K562 (cell line): ENCODE results near the gene TRANK1. TPM values are rescaled to one million over a fixed set of nuclear protein-coding genes. Genes with fewer than 3 reads are reported as not detected.

ENCODE experiments used
- ATF2 ChIP-seq: sonication (generic); formaldehyde crosslinking; IDR thresholded peaks from 2 replicates; pipeline ENCODE4 v1.8.1; 2022; ENCODE audit warnings: missing genetic modification reagents
- CHAMP1 ChIP-seq: fragments of 450-650 bp; IDR thresholded peaks from 2 replicates; pipeline ENCODE4 v1.6.1; 2016; ENCODE audit warnings: mild to moderate bottlenecking
- ELF1 ChIP-seq: fragments of 200-800 bp; sonication (Bioruptor generic); IDR thresholded peaks from 2 replicates; pipeline ENCODE4 v1.6.1; 2016; ENCODE audit warnings: missing genetic modification characterization, missing compliant biosample characterization
- ETV5 ChIP-seq: sonication (generic); formaldehyde crosslinking; IDR thresholded peaks from 2 replicates; pipeline ENCODE4 v1.4.0; 2020; ENCODE audit warnings: low read depth, mild to moderate bottlenecking, missing genetic modification reagents
- HDAC1 ChIP-seq, 2 experiments: fragments of 450-650 bp; IDR thresholded peaks; 2 replicates each; pipeline ENCODE4 v1.6.1; 2016 to 2017; ENCODE audit warnings: inconsistent platforms in 1 of 2, mild to moderate bottlenecking in 1 of 2, moderate library complexity in 1 of 2
- HMG20B ChIP-seq: fragments of 250-450 bp; sonication (Bioruptor Pico); IDR thresholded peaks from 2 replicates; pipeline ENCODE4 v1.5.0; 2021; ENCODE audit warnings: mild to moderate bottlenecking
- RBBP5 ChIP-seq: fragments of 200-600 bp; sonication (generic); IDR thresholded peaks from 2 replicates; pipeline ENCODE4 v1.6.1; 2012; ENCODE audit warnings: borderline replicate concordance, mild to moderate bottlenecking, low read length, control low read depth, inconsistent platforms; ENCODE audit not compliant: insufficient read depth, poor library complexity, severe bottlenecking
- SAP30 ChIP-seq: fragments of 200-600 bp; sonication (generic); IDR thresholded peaks from 2 replicates; pipeline ENCODE4 v1.6.1; 2012; ENCODE audit warnings: borderline replicate concordance, low read depth, mild to moderate bottlenecking, moderate library complexity, low read length, control low read depth, inconsistent platforms; ENCODE audit not compliant: insufficient read depth, poor library complexity, severe bottlenecking
- SMARCA4 ChIP-seq: fragments of 450-650 bp; IDR thresholded peaks from 2 replicates; pipeline ENCODE4 v1.6.1; 2016
- TSHZ1 ChIP-seq: fragments of 250-450 bp; sonication (Bioruptor Pico); IDR thresholded peaks from 2 replicates; pipeline ENCODE4 v1.4.0; 2020; ENCODE audit warnings: mild to moderate bottlenecking, moderate library complexity
- ZBTB2 ChIP-seq: fragments of 450-650 bp; IDR thresholded peaks from 2 replicates; pipeline ENCODE4 v1.6.1; 2016; ENCODE audit warnings: antibody characterized with exemption
- ZNF277 ChIP-seq: fragments of 250-450 bp; sonication (Bioruptor Pico); IDR thresholded peaks from 2 replicates; pipeline ENCODE4 v1.8.0; 2022; ENCODE audit warnings: inconsistent platforms, mild to moderate bottlenecking, moderate library complexity, borderline replicate concordance
- ZNF395 ChIP-seq: fragments of 200-800 bp; sonication (Bioruptor generic); IDR thresholded peaks from 2 replicates; pipeline ENCODE4 v1.6.1; 2017; ENCODE audit warnings: missing genetic modification characterization, missing compliant biosample characterization
- ZNF695 ChIP-seq: fragments of 450-650 bp; formaldehyde crosslinking; IDR thresholded peaks from 2 replicates; pipeline ENCODE4 v1.4.0; 2020; ENCODE audit warnings: mild to moderate bottlenecking, moderate library complexity
- polyA plus RNA-seq, 8 experiments: library from polyadenylated mRNA; depleted of rRNA in 4 of 8; stranded (reverse) in 5 of 8; unstranded in 3 of 8; fragments of >200 nt; fragmentation: Nextera tagmentation in 2 of 8; fragmentation: Illumina TruSeq in 1 of 8; extraction: Ambion mirVana in 2 of 8; extraction: Trizol in 1 of 8; gene quantifications; 2 replicates each; pipeline versions ENCODE4 v1.2.1 to v1.2.3, GENCODE V29; 2011 to 2014; ENCODE audit warnings: inconsistent platforms in 1 of 8, missing spikeins in 1 of 8
- total RNA-seq, 7 experiments: library from RNA; depleted of rRNA in 6 of 7; stranded (reverse); fragments of >200 nt in 6 of 7; fragmentation: Illumina TruSeq in 2 of 7; extraction: Trizol in 2 of 7; gene quantifications; 2 replicates each; pipeline versions ENCODE4 v1.2.1 to v1.2.3, GENCODE V29; 2011 to 2021; ENCODE audit warnings: low replicate concordance in 1 of 7

Gene TRANK1
- total and polyA plus RNA-seq, 9 of the 15 experiments (the other 6 are each of a cell fraction or from before 2014, with no cell fraction given), result 0.41 to 5.3 (median 2.1) TPM

- peak; percentile 82 for TF ChIP-seq ZNF395 (CRISPR knock-in tag)
- no peak for TF ChIP-seq ZNF277 (CRISPR knock-in tag)
- TF ChIP-seq ETV5, result peak; percentile 76
- TF ChIP-seq HDAC1 (IDR thresholded peaks at IDR 0.05), result 0 out of 4 replicates have a peak, but pooled peaks of 1 of the 2 experiments have one; percentile 43
- TF ChIP-seq SAP30, result peak; percentile 34
- TF ChIP-seq SMARCA4, result peak; percentile 79
- no peak for TF ChIP-seq ZBTB2
- TF ChIP-seq HMG20B (CRISPR knock-in tag), result no peak
- TF ChIP-seq CHAMP1, result peak; percentile 35; the same call in 1 of the 2 replicates
- TF ChIP-seq ELF1 (tag), result peak; percentile 86
- TF ChIP-seq TSHZ1 (CRISPR knock-in tag), result no peak
- TF ChIP-seq ATF2 (CRISPR knock-in tag), result no peak
- no peak for TF ChIP-seq ZNF695 (CRISPR knock-in tag)
- peak; percentile 73 for TF ChIP-seq RBBP5
These were observed 36.8 kb downstream of the TRANK1 start (continued) for GRCh38 chr3:36907911-36908646.
